IPS DF 6.9 (cell line): ENCODE data around the gene BBS5.
A peak's percentile ranks its signal among the peaks of the same experiment; 100 is the strongest.
"Not testable (repeated sequence)": the region's sequence is repeated elsewhere in the genome, so short reads cannot be mapped to it uniquely, and the experiment has no call there.

Source experiments
- DNase-seq: peaks from one replicate; pipeline ENCODE4 v3.0.0-alpha.2; 2013; ENCODE audit warnings: low read depth, low spot score
- H3K27ac ChIP-seq: one replicate; pipeline ENCODE4 v1.5.1; 2013; ENCODE audit warnings: low read length, control low read depth
- H3K27me3 ChIP-seq: 2 replicates; pipeline ENCODE4 v1.6.1; 2013; ENCODE audit warnings: mild to moderate bottlenecking, low read length; ENCODE audit not compliant: control insufficient read depth, insufficient read depth
- H3K36me3 ChIP-seq: 2 replicates; pipeline ENCODE4 v1.6.1; 2013; ENCODE audit warnings: low read length; ENCODE audit not compliant: control insufficient read depth, insufficient read depth
- H3K4me1 ChIP-seq: 2 replicates; pipeline ENCODE4 v1.6.1; 2013; ENCODE audit warnings: low read length; ENCODE audit not compliant: control insufficient read depth, insufficient read depth
- H3K4me3 ChIP-seq: 2 replicates; pipeline ENCODE4 v1.5.1; 2013; ENCODE audit warnings: mild to moderate bottlenecking, low read length
- H3K9me3 ChIP-seq: 2 replicates; pipeline ENCODE4 v1.6.1; 2013; ENCODE audit warnings: low read length, inconsistent platforms; ENCODE audit not compliant: control insufficient read depth, insufficient read depth
- WGBS: extraction: QIAGEN DNeasy Blood & Tissue Kit; methylation state at CpG from one replicate; pipeline ENCODE4 v1.1.7; 2013; ENCODE audit warnings: mixed read lengths, missing lambda C conversion rate; ENCODE audit not compliant: insufficient read length, insufficient coverage; 5-methylcytosine and 5-hydroxymethylcytosine counted together

Gene BBS5

DNA sequence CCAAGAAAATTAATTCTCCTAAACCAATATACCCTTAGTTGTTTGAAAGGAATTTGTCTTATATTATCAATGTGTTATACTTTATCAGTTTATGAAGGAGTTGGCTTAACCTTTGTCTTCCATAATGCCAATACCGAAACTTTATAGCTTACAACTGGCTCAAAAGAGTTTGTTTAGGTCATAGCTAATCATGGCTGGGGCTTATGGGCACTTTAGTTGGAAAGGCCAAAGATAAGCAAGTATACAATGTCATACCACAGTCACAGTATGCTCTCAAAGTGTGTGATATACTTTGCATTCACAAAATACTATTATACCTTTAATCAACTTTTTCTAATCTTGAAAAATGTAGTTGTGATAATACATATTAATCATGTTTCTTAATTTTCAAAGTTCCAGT lies 32.5 kb downstream of the BBS5 start:
- no peak overlapping the region for H3K27ac ChIP-seq
- no peak for DNase-seq
- H3K36me3 ChIP-seq = no peaks in the 10 kb centered on the region
- no peaks in the 10 kb centered on the region for H3K9me3 ChIP-seq
- H3K4me3 ChIP-seq = no peak overlapping the region
- H3K4me1 ChIP-seq = no peaks in the 10 kb centered on the region
- H3K27me3 ChIP-seq = no peaks in the 10 kb centered on the region
- no CpG with 5 or more reads among the region's 1 CpG for WGBS

DNA sequence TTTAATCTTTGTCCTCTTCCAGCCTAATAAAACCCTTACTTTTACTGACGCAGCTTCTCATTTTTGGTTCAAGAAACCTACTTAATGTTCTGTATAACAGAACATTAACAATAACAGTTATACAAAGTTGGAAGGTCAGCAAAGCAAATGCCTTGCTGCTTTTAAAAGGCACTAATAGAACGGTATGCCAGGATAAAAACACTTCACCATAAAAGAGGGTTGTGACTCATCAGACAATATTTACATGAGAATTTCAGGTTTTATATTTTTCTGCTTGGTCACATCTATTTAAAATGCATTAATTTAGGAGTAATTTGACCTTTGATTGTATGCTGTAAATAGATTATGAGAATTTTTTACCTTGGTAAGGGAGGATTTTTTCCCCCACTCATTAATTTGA lies 33.2 kb downstream of the BBS5 start:
- no peaks in the 10 kb centered on the region for H3K4me1 ChIP-seq

GRCh38 chr2:169513094-169513493 lies 33.8 kb downstream of the BBS5 start:
- H3K36me3 ChIP-seq = no peaks in the 10 kb centered on the region
- no peak for DNase-seq
- H3K4me3 ChIP-seq = no peak overlapping the region
- no peaks in the 10 kb centered on the region for H3K9me3 ChIP-seq
- no CpG with 5 or more reads among the region's 1 CpG for WGBS
- no peaks in the 10 kb centered on the region for H3K4me1 ChIP-seq
- no peak overlapping the region for H3K27ac ChIP-seq
- H3K27me3 ChIP-seq = no peaks in the 10 kb centered on the region

More for the DNA sequence above, 33.2 kb downstream of the BBS5 start:
- DNase-seq = no peak
- H3K4me3 ChIP-seq = no peak overlapping the region
- H3K36me3 ChIP-seq = no peaks in the 10 kb centered on the region
- H3K27me3 ChIP-seq = no peaks in the 10 kb centered on the region
- H3K9me3 ChIP-seq = no peaks in the 10 kb centered on the region
- no CpG with 5 or more reads among the region's 2 CpGs for WGBS
- no peak overlapping the region for H3K27ac ChIP-seq

GRCh38 chr2:169513926-169514325 lies 34.6 kb downstream of the BBS5 start:
- Histone ChIP-seq H3K27ac (no peak overlapping the region), H3K36me3 (no peaks in the 10 kb centered on the region), H3K9me3 (no peaks in the 10 kb centered on the region), H3K4me1 (no peaks in the 10 kb centered on the region), H3K4me3 (no peak overlapping the region), H3K27me3 (no peaks in the 10 kb centered on the region)
- no peak for DNase-seq
- no CpG with 5 or more reads among the region's 3 CpGs for WGBS

- H3K4me1 ChIP-seq, H3K27me3 ChIP-seq, H3K27ac ChIP-seq, DNase-seq, H3K36me3 ChIP-seq, H3K4me3 ChIP-seq, H3K9me3 ChIP-seq: not testable (repeated sequence)
- WGBS = no CpG with 5 or more reads among the region's 7 CpGs
These were observed 35.5 kb downstream of the BBS5 start for GRCh38 chr2:169514758-169515157.

- H3K27ac ChIP-seq, H3K27me3 ChIP-seq, DNase-seq, H3K4me3 ChIP-seq, H3K36me3 ChIP-seq, H3K9me3 ChIP-seq, H3K4me1 ChIP-seq: not testable (repeated sequence)
- no CpG with 5 or more reads among the region's 10 CpGs for WGBS
These were observed 37.2 kb downstream of the BBS5 start for GRCh38 chr2:169516488-169516995.

- Histone ChIP-seq H3K36me3 (no peaks in the 10 kb centered on the region), H3K27me3 (no peaks in the 10 kb centered on the region), H3K4me3 (no peak overlapping the region), H3K4me1 (no peaks in the 10 kb centered on the region), H3K27ac (no peak overlapping the region), H3K9me3 (no peaks in the 10 kb centered on the region)
- DNase-seq = no peak
These were observed 41.6 kb downstream of the BBS5 start for GRCh38 chr2:169520896-169521295.

DNA sequence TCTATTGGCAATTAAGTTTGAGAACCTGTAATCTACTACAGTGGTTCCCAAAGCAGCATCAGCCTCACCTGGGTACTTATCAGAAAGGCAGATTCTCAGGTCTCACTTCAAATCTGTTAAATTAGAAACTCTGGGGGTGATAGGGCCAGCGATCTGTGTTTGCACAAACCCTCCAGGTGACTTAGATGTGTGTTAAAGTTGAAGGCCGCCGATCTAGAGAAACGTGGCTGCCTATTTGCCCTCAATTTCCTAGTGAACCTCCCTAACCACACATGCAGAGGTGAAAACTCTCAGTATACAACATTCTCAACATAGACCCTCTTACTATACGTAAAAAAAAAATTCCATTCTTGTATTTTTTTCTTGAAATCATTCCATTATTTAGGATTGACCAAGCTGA lies 44.4 kb downstream of the BBS5 start:
- WGBS = no CpG with 5 or more reads among the region's 5 CpGs
- Histone ChIP-seq H3K4me1 (no peaks in the 10 kb centered on the region), H3K9me3 (no peaks in the 10 kb centered on the region), H3K27me3 (no peaks in the 10 kb centered on the region), H3K27ac (no peak overlapping the region), H3K4me3 (no peak overlapping the region), H3K36me3 (no peaks in the 10 kb centered on the region; the same call in 1 of the 2 replicates)
- no peak for DNase-seq

GRCh38 chr2:169525434-169525833 lies 46.1 kb downstream of the BBS5 start:
- no CpG with 5 or more reads among the region's 2 CpGs for WGBS
- no peaks in the 10 kb centered on the region for H3K9me3 ChIP-seq
- H3K27me3 ChIP-seq = no peaks in the 10 kb centered on the region
- no peak for DNase-seq
- no peaks in the 10 kb centered on the region; the same call in 1 of the 2 replicates for H3K36me3 ChIP-seq
- no peak overlapping the region for H3K4me3 ChIP-seq
- no peak overlapping the region for H3K27ac ChIP-seq
- no peaks in the 10 kb centered on the region for H3K4me1 ChIP-seq

- Histone ChIP-seq H3K9me3 (no peaks in the 10 kb centered on the region), H3K27ac (no peak overlapping the region), H3K4me1 (no peaks in the 10 kb centered on the region), H3K36me3 (no peaks in the 10 kb centered on the region; the same call in 1 of the 2 replicates), H3K4me3 (no peak overlapping the region), H3K27me3 (no peaks in the 10 kb centered on the region)
- no peak for DNase-seq
These were observed 47.2 kb downstream of the BBS5 start for GRCh38 chr2:169526451-169526850.

DNA sequence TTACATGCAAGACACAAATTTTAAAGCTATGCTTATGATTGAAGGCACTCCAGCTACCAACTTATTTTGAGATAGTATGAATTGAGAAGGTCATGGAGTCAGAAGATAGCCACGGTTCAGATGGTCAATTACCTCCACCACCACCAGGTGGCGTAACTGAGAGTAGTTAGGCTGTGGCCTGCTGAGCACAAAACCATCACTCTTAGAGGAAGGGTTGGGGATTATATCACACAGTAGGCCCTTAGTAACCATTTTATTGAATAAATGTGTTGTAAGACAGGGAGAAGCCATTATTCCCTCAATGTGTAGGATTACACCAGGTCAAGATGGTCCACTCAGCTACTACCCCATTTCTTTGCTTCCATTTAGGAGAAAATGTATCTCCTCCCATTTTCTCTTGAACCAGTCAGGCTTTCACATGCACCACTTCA lies 49.0 kb downstream of the BBS5 start:
- peak; percentile 67 for DNase-seq

More for the DNA sequence above, 49.0 kb downstream of the BBS5 start:
- no peak overlapping the region for H3K27ac ChIP-seq
- H3K4me3 ChIP-seq = no peak overlapping the region
- no peaks in the 10 kb centered on the region for H3K27me3 ChIP-seq
- no peaks in the 10 kb centered on the region for H3K4me1 ChIP-seq
- no peaks in the 10 kb centered on the region for H3K9me3 ChIP-seq
- H3K36me3 ChIP-seq = no peaks in the 10 kb centered on the region; the same call in 1 of the 2 replicates
- WGBS = no CpG with 5 or more reads among the region's 2 CpGs
